MCF 10A (cell line): ENCODE results near the gene PRDM5. TPM values are rescaled to one million over a fixed set of nuclear protein-coding genes. Genes with fewer than 3 reads are reported as not detected.
A peak's percentile ranks its signal among the peaks of the same experiment; 100 is the strongest.

ENCODE experiments used
- BruUV-seq: library from RNA; stranded (reverse); fragments of 400-500 nt; replicated peaks from 2 replicates; lab custom pipeline; 2021; lab: Mats Ljungman, UMichigan
- CTCF ChIA-PET: fragments of 300-600 bp; sonication (Branson Sonifier 250); formaldehyde crosslinking; extraction: SDS; loops from one replicate; lab custom pipeline; 2021; ENCODE audit warnings: antibody characterized with exemption, inconsistent platforms; lab: Yijun Ruan, JAX
- POLR2A ChIA-PET: fragments of 300-600, 350-650 bp; sonication (Branson Sonifier 250); formaldehyde crosslinking; extraction: SDS; loops from one replicate; lab custom pipeline; 2020; ENCODE audit warnings: antibody characterized with exemption, inconsistent platforms; lab: Yijun Ruan, JAX
- DNase-seq: peaks from one replicate; pipeline ENCODE4 v3.0.0-alpha.2; 2018; ENCODE audit not compliant: unreplicated experiment
- H3K27ac Mint-ChIP-seq: one replicate; pipeline ENCODE4 v1.8.0; 2022; ENCODE audit warnings: mild to moderate bottlenecking, low read depth, mixed read lengths; ENCODE audit not compliant: unreplicated experiment
- H3K27me3 Mint-ChIP-seq: one replicate; pipeline ENCODE4 v1.8.0; 2022; ENCODE audit warnings: mixed read lengths; ENCODE audit not compliant: insufficient read depth, unreplicated experiment
- H3K36me3 Mint-ChIP-seq: one replicate; pipeline ENCODE4 v1.8.0; 2022; ENCODE audit warnings: mild to moderate bottlenecking, moderate library complexity, mixed read lengths; ENCODE audit not compliant: insufficient read depth, unreplicated experiment
- H3K4me1 Mint-ChIP-seq: one replicate; pipeline ENCODE4 v1.8.0; 2022; ENCODE audit warnings: mixed read lengths; ENCODE audit not compliant: insufficient read depth, unreplicated experiment
- H3K4me3 Mint-ChIP-seq: one replicate; pipeline ENCODE4 v1.8.0; 2022; ENCODE audit warnings: mild to moderate bottlenecking, moderate library complexity, mixed read lengths; ENCODE audit not compliant: unreplicated experiment
- H3K9me3 Mint-ChIP-seq: one replicate; pipeline ENCODE4 v1.8.0; 2022; ENCODE audit warnings: mixed read lengths; ENCODE audit not compliant: unreplicated experiment
- CTCF ChIP-seq: fragments of 200-600 bp; IDR thresholded peaks from one replicate; pipeline ENCODE4 v1.8.0; 2022; ENCODE audit warnings: antibody characterized with exemption, mild to moderate bottlenecking; ENCODE audit not compliant: unreplicated experiment
- intact Hi-C: fragments of 100-400 bp; cut with micrococcal nuclease; formaldehyde crosslinking; loops from 2 replicates; pipeline ENCODE4 v1.14.1; 2022
- total RNA-seq: library from RNA; stranded (reverse); gene quantifications from 2 replicates; pipeline ENCODE4 v1.2.3, GENCODE V29; 2022

Gene PRDM5
- total RNA-seq, 1 experiment from 2014 or later: 7.3 TPM

- ChIA-PET POLR2A (no interaction called here), CTCF (interaction anchor here (1.1 kb wide), 1 partner anchor 24 kb away, joined by 3 read pairs; no protein-coding TSS in a partner anchor)
- no peak for DNase-seq
- H3K9me3 Mint-ChIP-seq: no peaks in the 10 kb centered on the region
- no peak overlapping the region for H3K27ac Mint-ChIP-seq
- TF ChIP-seq CTCF: no peak
- BruUV-seq: no TSS peak
- H3K4me1 Mint-ChIP-seq: no peaks in the 10 kb centered on the region
- H3K4me3 Mint-ChIP-seq: no peak overlapping the region
- H3K36me3 Mint-ChIP-seq: no peaks in the 10 kb centered on the region
- intact Hi-C loops: no loop called here
- H3K27me3 Mint-ChIP-seq: no peaks in the 10 kb centered on the region
Measured at GRCh38 chr4:120862432-120862831, 60.1 kb downstream of the PRDM5 start.

- Mint-ChIP-seq H3K27me3 (no peaks in the 10 kb centered on the region), H3K4me1 (no peaks in the 10 kb centered on the region), H3K27ac (no peak overlapping the region), H3K36me3 (no peaks in the 10 kb centered on the region), H3K9me3 (no peaks in the 10 kb centered on the region), H3K4me3 (no peak overlapping the region)
- CTCF ChIA-PET: interaction anchor here (1.1 kb wide), 1 partner anchor 23 kb away, joined by 3 read pairs; no protein-coding TSS in a partner anchor
- TF ChIP-seq CTCF: no peak
- BruUV-seq: no TSS peak
- DNase-seq: no peak
- intact Hi-C loops: no loop called here
- POLR2A ChIA-PET: no interaction called here
Measured at GRCh38 chr4:120861852-120862251, 60.7 kb downstream of the PRDM5 start.

GRCh38 chr4:120858776-120859175 lies 63.8 kb downstream of the PRDM5 start:
- no peak for TF ChIP-seq CTCF
- no peaks in the 10 kb centered on the region for H3K9me3 Mint-ChIP-seq
- no TSS peak for BruUV-seq
- H3K4me3 Mint-ChIP-seq: no peak overlapping the region
- CTCF ChIA-PET: no interaction called here
- H3K4me1 Mint-ChIP-seq: no peaks in the 10 kb centered on the region
- POLR2A ChIA-PET: no interaction called here
- peak; percentile 18 for DNase-seq
- no peaks in the 10 kb centered on the region for H3K36me3 Mint-ChIP-seq
- H3K27ac Mint-ChIP-seq: no peak overlapping the region
- H3K27me3 Mint-ChIP-seq: no peaks in the 10 kb centered on the region
- intact Hi-C loops: no loop called here

DNA sequence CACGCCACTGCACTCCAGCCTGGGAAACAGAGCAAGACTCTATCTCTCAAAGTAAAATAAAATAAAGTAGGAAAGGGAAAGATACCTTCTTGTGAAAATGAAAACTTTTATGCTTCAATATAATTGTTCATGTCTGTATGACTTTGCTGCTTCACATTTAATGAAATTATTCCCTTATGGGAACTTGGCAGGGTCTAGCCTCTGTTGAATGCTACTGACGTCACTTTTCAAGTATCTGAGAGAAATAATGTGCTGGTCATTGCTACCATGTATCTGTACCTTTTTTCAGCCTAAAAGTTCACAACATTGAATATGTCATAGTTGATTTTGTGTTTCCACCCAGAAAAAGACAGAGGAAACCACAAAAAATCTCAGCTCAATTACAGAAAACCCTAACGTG lies 65.2 kb downstream of the PRDM5 start:
- Mint-ChIP-seq H3K36me3 (no peaks in the 10 kb centered on the region), H3K27me3 (no peaks in the 10 kb centered on the region), H3K4me3 (no peak overlapping the region), H3K4me1 (no peaks in the 10 kb centered on the region), H3K27ac (no peak overlapping the region), H3K9me3 (no peaks in the 10 kb centered on the region)
- intact Hi-C loops: no loop called here
- no TSS peak for BruUV-seq
- ChIA-PET POLR2A (no interaction called here), CTCF (interaction anchor here (1.1 kb wide), 1 partner anchor 19 kb away, joined by 3 read pairs; no protein-coding TSS in a partner anchor)
- DNase-seq: no peak
- no peak for TF ChIP-seq CTCF
